ENCODE data around the gene AKAP3.

AKAP3 gene

GRCh38 chr12:4648501-4649357 lies at the start of gene AKAP3, which contains the start of gene NDUFA9:
AKAP3 (minus strand) TSS chr12:4649051; CDS start chr12:4638196, 10,855 bp downstream.
NDUFA9 (plus strand) TSS chr12:4649114; CDS start chr12:4649127, 13 bp downstream.
- peak; percentile 69 for DNase-seq (ENCODE audit: low read depth)

- no peak for DNase-seq (ENCODE audit: low read depth)
These were observed 41.9 kb upstream of the AKAP3 start for GRCh38 chr12:4690760-4691159.

- DNase-seq (ENCODE audit: low read depth) = no peak
These were observed 36.5 kb upstream of the AKAP3 start for GRCh38 chr12:4685317-4685716.

- DNase-seq (ENCODE audit: low read depth) = no peak
These were observed 32.9 kb upstream of the AKAP3 start for GRCh38 chr12:4681732-4682131.

GRCh38 chr12:4679711-4680110 lies 30.9 kb upstream of the AKAP3 start:
- no peak for DNase-seq (ENCODE audit: low read depth)

GRCh38 chr12:4665236-4665635 lies 16.4 kb upstream of the AKAP3 start:
- DNase-seq (ENCODE audit: low read depth) = no peak

- DNase-seq (ENCODE audit: low read depth) = no peak
These were observed 15.2 kb upstream of the AKAP3 start for GRCh38 chr12:4663971-4664505.

- no peak for DNase-seq (ENCODE audit: low read depth)
These were observed 4.8 kb upstream of the AKAP3 start for GRCh38 chr12:4653691-4654090.

- DNase-seq (ENCODE audit: low read depth) = no peak
These were observed 4.4 kb upstream of the AKAP3 start for GRCh38 chr12:4653257-4653656.

- DNase-seq (ENCODE audit: low read depth) = no peak
These were observed 459 bp upstream of the AKAP3 start for GRCh38 chr12:4649358-4649661.

- no peak for DNase-seq (ENCODE audit: low read depth)
These were observed 749 bp downstream of the AKAP3 start for GRCh38 chr12:4648104-4648500.

GRCh38 chr12:4645023-4645422 lies 3.8 kb downstream of the AKAP3 start:
- DNase-seq (ENCODE audit: low read depth) = no peak

- no peak for DNase-seq (ENCODE audit: low read depth)
These were observed 5.1 kb downstream of the AKAP3 start for GRCh38 chr12:4643747-4644146.

- no peak for DNase-seq (ENCODE audit: low read depth)
These were observed 18.6 kb downstream of the AKAP3 start for GRCh38 chr12:4630262-4630661.

- DNase-seq (ENCODE audit: low read depth) = no peak
These were observed 20.4 kb downstream of the AKAP3 start for GRCh38 chr12:4628406-4628805.

- DNase-seq (ENCODE audit: low read depth) = no peak
These were observed 22.3 kb downstream of the AKAP3 start for GRCh38 chr12:4626543-4626942.

- no peak for DNase-seq (ENCODE audit: low read depth)
These were observed 27.3 kb downstream of the AKAP3 start for GRCh38 chr12:4621511-4621910.

- DNase-seq (ENCODE audit: low read depth) = no peak
These were observed 33.2 kb downstream of the AKAP3 start for GRCh38 chr12:4615667-4616066.

- DNase-seq (ENCODE audit: low read depth) = no peak
These were observed 38.4 kb downstream of the AKAP3 start for GRCh38 chr12:4610481-4610880.

- no peak for DNase-seq (ENCODE audit: low read depth)
These were observed 39.8 kb downstream of the AKAP3 start for GRCh38 chr12:4609071-4609470.

GRCh38 chr12:4607056-4607455 lies 41.8 kb downstream of the AKAP3 start:
- no peak for DNase-seq (ENCODE audit: low read depth)

- DNase-seq (ENCODE audit: low read depth) = peak; percentile 65
These were observed 44.1 kb downstream of the AKAP3 start for GRCh38 chr12:4604684-4605193.

GRCh38 chr12:4603946-4604345 lies 44.9 kb downstream of the AKAP3 start:
- DNase-seq (ENCODE audit: low read depth) = no peak

- DNase-seq (ENCODE audit: low read depth) = no peak
These were observed 45.4 kb downstream of the AKAP3 start for GRCh38 chr12:4603421-4603820.

Measured in stimulated activated CD4-positive, alpha-beta T cell treated with anti-CD3 and anti-CD28 coated beads, Interleukin-2, amount 100 ng/mL, for 4 hours (primary cell).